GM13977 (cell line): ENCODE data around the gene HBZ.

Experiments
- DNase-seq: peaks from one replicate; pipeline ENCODE4 v3.0.0; 2012; ENCODE audit warnings: low spot score
- CTCF ChIP-seq: IDR thresholded peaks from 2 replicates; pipeline ENCODE4 v1.5.1; 2012; ENCODE audit warnings: mild to moderate bottlenecking, control low read depth; ENCODE audit not compliant: insufficient read depth; ENCODE audit errors: extremely low read depth, missing control alignments
- in situ Hi-C: fragments of 300-500 bp; cut with MboI; formaldehyde crosslinking; loops from one replicate; pipeline ENCODE4 v1.12.0; 2022; ENCODE audit warnings: low sequenced_read_pairs, low pct_unique_long_range_greater_than_20kb, mixed read lengths, inconsistent platforms; ENCODE audit not compliant: unreplicated experiment

The HBZ gene

GRCh38 chr16:177981-178667 is 25.7 kb downstream of the HBZ start:
- in situ Hi-C loops, result no loop called here
- DNase-seq, result no peak
- no peak for TF ChIP-seq CTCF

DNA sequence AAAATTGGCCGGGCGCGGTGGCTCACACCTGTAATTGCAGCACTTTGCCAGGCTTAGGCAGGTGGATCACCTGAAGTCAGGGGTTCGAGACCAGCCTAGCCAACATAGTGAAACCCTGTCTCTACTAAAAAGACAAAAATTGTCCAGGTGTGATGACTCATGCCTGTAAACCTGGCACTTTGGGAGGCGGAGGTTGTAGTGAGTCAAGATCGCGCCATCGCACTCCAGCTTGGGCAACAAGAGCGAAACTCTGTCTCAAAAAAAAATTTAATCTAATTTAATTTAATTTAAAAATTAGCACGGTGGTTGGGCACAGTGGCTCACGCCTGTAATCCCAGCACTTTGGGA is 26.2 kb downstream of the HBZ start:
- no peak for DNase-seq
- TF ChIP-seq CTCF, result no peak
- in situ Hi-C loops, result no loop called here

GRCh38 chr16:179211-180092 is 27.0 kb downstream of the HBZ start:
- in situ Hi-C loops, result no loop called here
- DNase-seq, result no peak
- no peak for TF ChIP-seq CTCF

GRCh38 chr16:180101-180675 is 27.7 kb downstream of the HBZ start, which contains the start of gene HBQ1:
Gene HBQ1, plus strand, starts transcription at chr16:180459. Its CDS starts 28 bp downstream, at chr16:180487.
- DNase-seq, result peak; percentile 78
- in situ Hi-C loops, result no loop called here
- peak; percentile 67 for TF ChIP-seq CTCF

GRCh38 chr16:180681-181564 is 28.5 kb downstream of the HBZ start:
- in situ Hi-C loops, result no loop called here
- peak; percentile 96 for DNase-seq
- peak; percentile 41 for TF ChIP-seq CTCF

DNA sequence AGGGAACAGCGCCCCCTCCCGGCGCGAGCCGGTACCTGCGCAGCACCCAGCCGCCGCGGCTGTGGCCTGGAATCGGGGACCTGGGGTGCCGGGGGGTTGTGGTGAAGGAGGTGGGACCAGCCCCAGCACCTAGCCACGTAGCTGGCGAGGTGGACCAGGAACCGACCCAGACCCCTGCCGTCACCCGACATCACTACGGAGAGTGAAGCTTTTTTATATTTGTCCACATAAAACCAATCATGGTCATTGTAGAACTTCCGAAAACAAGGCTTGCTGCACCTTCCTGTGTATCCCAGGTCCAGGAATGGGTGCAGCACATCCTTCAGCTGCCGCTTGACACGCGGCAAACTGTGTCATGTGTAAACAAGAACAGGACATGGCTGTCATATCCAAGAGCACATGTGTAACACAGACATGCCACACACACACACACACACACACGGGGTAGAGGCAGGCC is 29.1 kb downstream of the HBZ start:
- TF ChIP-seq CTCF, result peak; percentile 96
- in situ Hi-C loops, result no loop called here
- no peak for DNase-seq
